GM18867 (cell line): ENCODE data around the gene RELT.

Experiments
- ATAC-seq: cut with Tn5 transposase; IDR thresholded peaks from one replicate; pipeline ENCODE4 v1.9.1; 2021; ENCODE audit warnings: mild to moderate bottlenecking, moderate library complexity; ENCODE audit not compliant: unreplicated experiment

The RELT gene

GRCh38 chr11:73401924-73402833, 26.0 kb downstream of the RELT start:
- ATAC-seq, result no peak

GRCh38 chr11:73402834-73403185, 26.6 kb downstream of the RELT start:
- no peak for ATAC-seq

GRCh38 chr11:73403541-73403940, 27.3 kb downstream of the RELT start:
- ATAC-seq, result no peak

GRCh38 chr11:73404048-73404447, 27.8 kb downstream of the RELT start:
- ATAC-seq, result no peak

GRCh38 chr11:73404506-73405145, 28.4 kb downstream of the RELT start:
- no peak for ATAC-seq

- no peak for ATAC-seq
Measured at GRCh38 chr11:73405146-73405510, 28.9 kb downstream of the RELT start.

GRCh38 chr11:73406131-73406530, 29.9 kb downstream of the RELT start:
- ATAC-seq, result no peak

GRCh38 chr11:73406619-73407018, 30.4 kb downstream of the RELT start:
- ATAC-seq, result no peak

GRCh38 chr11:73409431-73409830, 33.2 kb downstream of the RELT start:
- ATAC-seq, result no peak

GRCh38 chr11:73410627-73411026, 34.4 kb downstream of the RELT start:
- no peak for ATAC-seq

GRCh38 chr11:73411031-73411430, 34.8 kb downstream of the RELT start:
- ATAC-seq, result no peak

GRCh38 chr11:73412308-73412707, 36.1 kb downstream of the RELT start:
- no peak for ATAC-seq

GRCh38 chr11:73413256-73413655, 37.1 kb downstream of the RELT start:
- ATAC-seq, result no peak

GRCh38 chr11:73414977-73415651, 38.9 kb downstream of the RELT start:
- ATAC-seq, result no peak

GRCh38 chr11:73415854-73416615, 39.8 kb downstream of the RELT start:
- ATAC-seq, result no peak

GRCh38 chr11:73416786-73417185, 40.6 kb downstream of the RELT start:
- ATAC-seq, result no peak

GRCh38 chr11:73420136-73420535, 43.9 kb downstream of the RELT start:
- ATAC-seq, result no peak

GRCh38 chr11:73422886-73423285, 46.7 kb downstream of the RELT start:
- ATAC-seq, result no peak

- ATAC-seq, result no peak
Measured at GRCh38 chr11:73423506-73423905, 47.3 kb downstream of the RELT start.

- no peak for ATAC-seq
Measured at GRCh38 chr11:73425108-73425507, 48.9 kb downstream of the RELT start.

GRCh38 chr11:73426219-73426850, 50.1 kb downstream of the RELT start:
- no peak for ATAC-seq
